Tibial nerve (tissue), 4 donors: ENCODE measurements around the gene APOBEC3H.

Source experiments
- EP300 ChIP-seq, 2 donors: sonication (generic); formaldehyde crosslinking; IDR thresholded peaks; one replicate each; pipeline ENCODE4 v1.6.1; 2017; ENCODE audit warnings: antibody characterized with exemption in 2 of 2, mild to moderate bottlenecking in 1 of 2
- POLR2A ChIP-seq, 2 donors: fragments of 450-650 bp; IDR thresholded peaks; one replicate each; pipeline ENCODE4 v1.6.1; 2017; ENCODE audit warnings: antibody characterized with exemption in 2 of 2, mild to moderate bottlenecking in 2 of 2, moderate library complexity in 2 of 2
- TF ChIP-seq, protein P1 (sequence below), 5 experiments: fragments of 200-600 bp in 3 of 5; fragments of 450-650 bp in 2 of 5; sonication (generic) in 3 of 5; IDR thresholded peaks; one replicate each; pipeline ENCODE4 v1.5.1; 2016 to 2019; ENCODE audit warnings: antibody characterized with exemption in 5 of 5, mild to moderate bottlenecking in 3 of 5, moderate library complexity in 2 of 5

DNA sequence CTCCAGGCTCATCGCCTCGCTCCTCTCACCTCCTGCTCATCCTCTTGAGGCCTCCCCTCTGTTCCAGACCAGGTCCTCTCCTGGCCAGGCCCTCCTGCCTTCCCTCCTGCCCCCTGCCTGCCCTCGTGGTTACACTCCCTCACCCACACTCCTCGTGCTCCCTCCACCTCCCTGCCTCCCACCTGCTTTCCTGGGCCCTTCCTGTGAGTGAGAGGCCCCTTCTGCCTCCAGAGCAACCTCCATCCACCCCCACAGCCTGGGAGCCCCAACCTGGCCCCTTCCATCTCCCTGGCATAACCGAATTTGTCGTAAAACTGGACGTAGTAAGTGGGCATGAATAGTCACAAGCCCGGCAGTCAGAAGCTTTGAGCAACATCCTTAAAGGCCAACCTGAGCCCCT, 15.4 kb upstream of the APOBEC3H start:
- TF ChIP-seq, protein P1, sequence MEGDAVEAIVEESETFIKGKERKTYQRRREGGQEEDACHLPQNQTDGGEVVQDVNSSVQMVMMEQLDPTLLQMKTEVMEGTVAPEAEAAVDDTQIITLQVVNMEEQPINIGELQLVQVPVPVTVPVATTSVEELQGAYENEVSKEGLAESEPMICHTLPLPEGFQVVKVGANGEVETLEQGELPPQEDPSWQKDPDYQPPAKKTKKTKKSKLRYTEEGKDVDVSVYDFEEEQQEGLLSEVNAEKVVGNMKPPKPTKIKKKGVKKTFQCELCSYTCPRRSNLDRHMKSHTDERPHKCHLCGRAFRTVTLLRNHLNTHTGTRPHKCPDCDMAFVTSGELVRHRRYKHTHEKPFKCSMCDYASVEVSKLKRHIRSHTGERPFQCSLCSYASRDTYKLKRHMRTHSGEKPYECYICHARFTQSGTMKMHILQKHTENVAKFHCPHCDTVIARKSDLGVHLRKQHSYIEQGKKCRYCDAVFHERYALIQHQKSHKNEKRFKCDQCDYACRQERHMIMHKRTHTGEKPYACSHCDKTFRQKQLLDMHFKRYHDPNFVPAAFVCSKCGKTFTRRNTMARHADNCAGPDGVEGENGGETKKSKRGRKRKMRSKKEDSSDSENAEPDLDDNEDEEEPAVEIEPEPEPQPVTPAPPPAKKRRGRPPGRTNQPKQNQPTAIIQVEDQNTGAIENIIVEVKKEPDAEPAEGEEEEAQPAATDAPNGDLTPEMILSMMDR (IDR thresholded peaks at IDR 0.05), result no peak
- TF ChIP-seq EP300 (IDR thresholded peaks at IDR 0.05) (no peak), POLR2A (IDR thresholded peaks at IDR 0.05) (no peak)
